NCI-H2029 treated with DMSO at 0.1 percent for 48 hours (cell line): ENCODE measurements around the gene SPECC1L.
"Not testable (repeated sequence)": the region's sequence is repeated elsewhere in the genome, so short reads cannot be mapped to it uniquely, and the experiment has no call there.

Source experiments
- DNase-seq: peaks from one replicate; lab custom pipeline; 2025; lab: John Stamatoyannopoulos, UW

Gene SPECC1L

GRCh38 chr22:24270556-24271385 lies at the start of gene SPECC1L:
Gene SPECC1L (plus strand): TSS chr22:24270831. CDS start chr22:24302232, 31,401 bp downstream.
- peak; percentile 47 for DNase-seq

GRCh38 chr22:24224468-24224867 lies 46.2 kb upstream of the SPECC1L start:
- DNase-seq, result no peak

- DNase-seq, result no peak
These were observed 45.5 kb upstream of the SPECC1L start for GRCh38 chr22:24225044-24225601.

- DNase-seq, result no peak
These were observed 44.7 kb upstream of the SPECC1L start for GRCh38 chr22:24225951-24226350.

- no peak for DNase-seq
These were observed 39.5 kb upstream of the SPECC1L start for GRCh38 chr22:24230911-24231656.

GRCh38 chr22:24231706-24232105 lies 38.9 kb upstream of the SPECC1L start:
- no peak for DNase-seq

- no peak for DNase-seq
These were observed 38.5 kb upstream of the SPECC1L start for GRCh38 chr22:24232124-24232523.

- DNase-seq, result no peak
These were observed 37.9 kb upstream of the SPECC1L start for GRCh38 chr22:24232725-24233124.

GRCh38 chr22:24233235-24233634 lies 37.4 kb upstream of the SPECC1L start:
- no peak for DNase-seq

GRCh38 chr22:24233816-24234215 lies 36.8 kb upstream of the SPECC1L start:
- no peak for DNase-seq

GRCh38 chr22:24235315-24235714 lies 35.3 kb upstream of the SPECC1L start:
- DNase-seq, result no peak

- DNase-seq, result no peak
These were observed 34.0 kb upstream of the SPECC1L start for GRCh38 chr22:24236656-24237055.

GRCh38 chr22:24238101-24238694 lies 32.4 kb upstream of the SPECC1L start:
- not testable (repeated sequence) for DNase-seq

- no peak for DNase-seq
These were observed 30.2 kb upstream of the SPECC1L start for GRCh38 chr22:24240381-24240780.

- DNase-seq, result not testable (repeated sequence)
These were observed 29.5 kb upstream of the SPECC1L start for GRCh38 chr22:24240985-24241692.

- not testable (repeated sequence) for DNase-seq
These were observed 27.2 kb upstream of the SPECC1L start for GRCh38 chr22:24243417-24243816.

- DNase-seq, result no peak
These were observed 26.4 kb upstream of the SPECC1L start for GRCh38 chr22:24244144-24244787.

GRCh38 chr22:24245030-24245431 lies 25.6 kb upstream of the SPECC1L start, which contains the start of gene GGT5:
Gene GGT5 (minus strand): TSS chr22:24245082. CDS start chr22:24244725, 357 bp downstream.
- not testable (repeated sequence) for DNase-seq

- not testable (repeated sequence) for DNase-seq
These were observed 24.8 kb upstream of the SPECC1L start for GRCh38 chr22:24245584-24246561.

- no peak for DNase-seq
These were observed 23.6 kb upstream of the SPECC1L start for GRCh38 chr22:24247011-24247507.
